Activated effector memory CD4-positive, alpha-beta T cell treated with anti-CD3 and anti-CD28 coated beads, Interleukin-2, amount 50 U/mL, for 16 hours (primary cell): ENCODE data around the gene AGPS.
A peak's percentile ranks its signal among the peaks of the same experiment; 100 is the strongest.
"Not testable (repeated sequence)": the region's sequence is repeated elsewhere in the genome, so short reads cannot be mapped to it uniquely, and the experiment has no call there.

Experiments used
- DNase-seq: peaks from one replicate; pipeline ENCODE4 v3.0.0-alpha.2; 2020

The AGPS gene

DNA sequence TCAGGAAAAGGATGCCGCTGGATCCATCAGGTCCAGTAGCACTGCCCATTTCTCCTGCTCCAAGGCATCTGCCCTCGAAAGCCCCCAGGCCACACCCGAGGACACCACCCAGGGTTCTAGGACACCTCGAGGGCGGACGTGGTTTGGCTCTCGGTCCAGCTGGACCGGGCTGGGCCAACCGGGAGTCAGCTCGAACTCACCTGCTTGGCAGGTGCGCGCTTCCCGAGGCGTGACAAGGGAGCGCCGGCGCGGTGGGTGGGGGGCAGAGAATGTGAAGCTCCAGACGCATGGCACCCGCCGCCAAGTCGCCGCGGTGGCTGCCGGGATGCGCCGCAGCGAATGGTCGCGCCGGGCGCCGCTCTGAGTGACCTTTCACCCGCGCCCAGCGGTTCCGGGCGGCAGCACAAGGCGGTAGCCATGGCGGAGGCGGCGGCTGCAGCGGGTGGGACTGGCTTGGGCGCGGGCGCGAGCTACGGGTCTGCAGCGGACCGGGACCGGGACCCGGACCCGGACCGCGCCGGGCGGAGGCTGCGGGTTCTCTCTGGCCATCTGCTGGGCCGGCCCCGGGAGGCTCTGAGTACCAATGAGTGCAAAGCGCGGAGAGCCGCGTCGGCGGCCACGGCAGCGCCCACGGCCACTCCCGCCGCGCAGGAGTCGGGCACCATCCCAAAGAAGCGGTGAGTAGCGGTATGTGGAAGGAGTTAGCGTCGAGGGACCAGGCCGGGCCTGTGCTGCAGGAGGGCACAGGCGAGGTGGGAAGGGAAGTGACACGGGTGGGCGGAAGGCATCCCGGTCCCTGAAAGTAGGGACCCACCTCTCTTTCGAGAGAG, at the start of gene AGPS:
Gene AGPS, plus strand, starts transcription at position 401 of the 830 bp plus-strand sequence. Its CDS starts 17 bp downstream, at position 418.
- peak; percentile 91 for DNase-seq

GRCh38 chr2:177343773-177344172, 48.8 kb upstream of the AGPS start:
- no peak for DNase-seq

- no peak for DNase-seq
These were observed 48.3 kb upstream of the AGPS start for GRCh38 chr2:177344316-177344715.

- DNase-seq = no peak
These were observed 46.4 kb upstream of the AGPS start for GRCh38 chr2:177346192-177346591.

GRCh38 chr2:177347570-177347969, 45.0 kb upstream of the AGPS start:
- no peak for DNase-seq

DNA sequence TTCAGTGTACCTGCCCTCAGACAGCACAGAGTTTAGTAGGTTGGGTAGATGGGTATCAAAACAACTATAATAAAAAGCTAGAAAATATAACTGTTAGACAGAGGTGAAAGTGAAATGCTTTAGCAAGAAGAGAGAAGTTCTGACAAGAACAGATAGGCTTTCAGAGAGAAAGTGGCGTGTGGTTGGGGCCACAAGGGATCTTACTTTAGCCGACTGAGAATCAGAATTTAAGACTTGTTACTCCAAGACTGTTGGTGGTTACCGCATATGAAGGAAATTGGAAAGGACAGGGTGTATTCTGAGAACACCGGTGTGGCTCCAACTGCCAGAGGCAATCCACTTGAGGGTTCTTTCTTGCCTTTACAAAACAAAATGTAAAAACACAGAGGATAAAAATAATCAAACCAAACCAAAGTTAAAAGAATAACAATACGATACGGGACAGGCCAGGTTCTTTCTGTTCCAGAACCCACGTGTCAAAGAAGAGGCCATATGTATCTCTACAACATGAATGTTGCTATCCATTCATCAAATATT, 44.4 kb upstream of the AGPS start:
- no peak for DNase-seq

GRCh38 chr2:177348733-177349693, 43.6 kb upstream of the AGPS start:
- no peak for DNase-seq

DNA sequence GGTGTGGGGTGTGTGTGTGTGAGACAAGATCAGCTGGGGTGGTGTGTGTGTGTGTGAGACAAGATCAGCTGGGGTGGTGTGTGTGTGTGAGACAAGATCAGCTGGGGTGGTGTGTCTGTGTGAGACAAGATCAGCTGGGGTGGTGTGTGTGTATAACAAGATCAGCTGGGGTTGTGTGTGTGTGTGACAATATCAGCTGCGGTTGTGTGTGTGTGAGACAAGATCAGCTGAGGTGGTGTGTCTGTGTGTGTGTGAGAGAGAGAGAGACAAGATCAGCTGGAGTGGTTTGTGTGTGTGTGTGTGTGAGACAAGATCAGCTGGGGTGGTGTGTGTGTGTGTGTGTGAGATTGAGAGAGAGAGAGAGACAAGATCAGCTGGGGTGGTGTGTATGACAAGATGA, 41.9 kb upstream of the AGPS start:
- not testable (repeated sequence) for DNase-seq

- not testable (repeated sequence) for DNase-seq
These were observed 41.5 kb upstream of the AGPS start for GRCh38 chr2:177351121-177351520.

DNA sequence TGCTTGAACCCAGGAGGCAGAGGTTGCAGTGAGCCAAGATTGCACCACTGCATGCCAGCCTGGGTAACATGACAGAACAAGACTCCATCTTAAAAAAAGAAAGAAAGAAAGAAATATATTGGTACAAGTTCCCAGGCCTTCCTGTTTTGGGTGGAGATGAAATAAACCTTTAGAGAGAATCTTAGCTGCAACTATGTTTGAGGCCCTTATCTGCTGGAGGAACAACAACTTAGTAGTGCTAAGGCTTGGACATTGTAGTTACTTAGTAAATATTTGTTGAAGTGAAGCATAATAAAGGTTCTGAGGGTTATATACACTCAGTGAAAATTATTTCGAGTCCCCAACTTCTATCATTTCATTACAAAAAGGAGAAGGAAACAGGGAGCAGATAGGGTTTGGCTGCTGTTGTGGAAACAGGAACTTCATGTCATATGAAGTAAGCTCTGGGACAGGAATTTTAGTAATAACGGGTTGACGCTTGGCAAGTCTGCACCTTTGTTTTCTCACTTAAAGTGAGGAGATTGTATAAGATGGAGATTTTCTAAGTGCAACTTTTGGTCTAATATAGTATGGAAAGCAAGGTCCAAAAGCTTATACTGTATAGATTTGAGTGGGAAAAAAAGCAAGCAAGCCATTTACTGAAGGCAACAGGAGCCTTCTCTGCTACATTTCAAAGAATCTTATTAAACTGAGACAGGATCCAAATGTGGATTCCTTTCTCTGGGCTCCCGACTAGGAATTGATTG, 40.0 kb upstream of the AGPS start:
- no peak for DNase-seq

DNA sequence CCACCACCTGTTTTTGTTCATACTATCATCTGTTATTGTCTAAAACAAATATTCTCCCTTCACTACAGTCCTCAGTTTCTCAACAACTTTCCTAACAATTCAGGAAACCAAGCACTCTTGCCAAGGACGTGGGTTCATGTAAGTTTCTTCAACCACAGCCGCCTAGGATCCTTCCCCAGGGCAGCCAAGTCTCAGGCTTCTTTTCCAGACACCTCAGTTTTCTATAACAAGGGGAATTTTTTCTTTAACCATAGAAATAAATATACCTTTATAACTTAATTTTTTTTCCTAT, 39.4 kb upstream of the AGPS start:
- no peak for DNase-seq

DNA sequence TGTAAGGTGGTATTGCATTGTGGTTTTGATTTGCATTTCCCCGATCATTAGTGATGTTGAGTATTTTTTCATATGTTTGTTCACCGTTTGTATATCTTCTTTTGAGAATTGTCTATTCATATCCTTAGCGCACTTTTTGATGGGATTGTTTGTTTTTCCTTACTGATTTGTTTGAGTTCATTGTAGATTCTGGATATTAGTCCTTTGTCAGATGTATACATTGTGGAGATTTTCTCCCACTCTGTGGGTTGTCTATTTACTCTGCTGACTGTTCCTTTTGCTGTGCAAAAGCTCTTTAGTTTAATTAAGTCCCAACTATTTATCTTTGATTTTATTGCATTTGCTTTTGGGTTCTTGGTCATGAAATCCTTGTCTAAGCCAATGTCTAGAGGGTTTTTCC, 38.0 kb upstream of the AGPS start:
- DNase-seq = not testable (repeated sequence)

- DNase-seq = no peak
These were observed 36.7 kb upstream of the AGPS start for GRCh38 chr2:177355874-177356273.

- DNase-seq = no peak
These were observed 32.6 kb upstream of the AGPS start for GRCh38 chr2:177359836-177360595.

GRCh38 chr2:177362499-177362898, 30.1 kb upstream of the AGPS start:
- DNase-seq = no peak

DNA sequence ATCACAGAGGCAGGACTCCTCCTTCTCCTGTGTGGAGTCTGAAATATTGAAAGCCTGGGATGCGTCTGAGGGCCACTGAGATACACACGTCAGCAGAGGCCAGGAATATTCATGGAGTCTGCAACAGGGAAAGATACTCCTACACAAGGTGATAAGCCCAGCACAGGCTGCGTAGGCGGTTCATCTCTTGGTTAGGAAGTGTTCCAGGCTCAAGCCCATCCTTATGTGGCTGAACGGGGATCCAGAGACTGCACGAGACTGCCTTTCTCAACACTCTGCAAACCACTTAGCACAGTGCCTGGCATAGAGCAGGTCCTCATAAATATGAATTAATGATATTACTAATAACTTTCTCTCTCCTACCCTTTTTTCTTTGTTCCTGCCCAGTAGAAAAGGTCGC, 29.2 kb upstream of the AGPS start:
- no peak for DNase-seq

DNA sequence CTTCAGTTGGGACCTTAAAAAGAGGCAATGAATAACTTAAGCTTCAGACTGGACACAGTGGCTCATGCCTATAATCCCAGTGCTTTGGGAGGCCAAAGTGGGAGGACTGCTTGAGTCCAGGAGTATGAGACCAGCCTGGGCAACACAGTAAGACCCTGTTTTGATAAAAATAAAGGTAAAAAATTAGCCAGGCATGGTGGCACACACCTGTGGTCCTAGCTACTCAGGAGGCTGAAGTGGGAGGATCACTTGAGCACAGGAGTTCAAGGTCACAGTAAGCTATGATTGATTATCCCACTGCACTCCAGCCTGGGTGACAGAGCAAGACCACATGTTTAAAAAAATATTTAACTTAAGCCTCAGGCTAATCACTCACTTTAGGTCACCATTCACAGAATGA, 26.8 kb upstream of the AGPS start:
- not testable (repeated sequence) for DNase-seq

DNA sequence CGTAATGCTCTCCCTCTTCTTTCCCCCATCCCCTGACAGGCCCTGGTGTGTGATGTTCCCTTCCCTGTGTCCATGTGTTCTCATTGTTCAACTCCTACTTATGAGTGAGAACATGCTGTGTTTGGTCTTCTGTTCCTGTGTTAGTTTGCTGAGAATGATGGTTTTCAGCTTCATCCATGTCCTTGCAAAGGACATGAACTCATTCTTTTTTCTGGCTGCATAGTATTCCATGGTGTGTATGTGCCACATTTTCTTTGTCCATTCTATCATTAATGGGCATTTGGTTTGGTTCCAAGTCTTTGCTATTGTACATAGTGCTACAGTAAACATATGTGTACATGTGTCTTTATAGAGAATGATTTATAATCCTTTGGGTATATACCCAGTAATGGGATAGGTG, 24.6 kb upstream of the AGPS start:
- not testable (repeated sequence) for DNase-seq

- no peak for DNase-seq
These were observed 13.2 kb upstream of the AGPS start for GRCh38 chr2:177379354-177379753.

GRCh38 chr2:177380181-177380580, 12.4 kb upstream of the AGPS start:
- no peak for DNase-seq

- DNase-seq = no peak
These were observed 8.6 kb upstream of the AGPS start for GRCh38 chr2:177383935-177384334.

- no peak for DNase-seq
These were observed 7.4 kb upstream of the AGPS start for GRCh38 chr2:177385151-177385550.
